ENCODE data around the gene COL28A1. TPM values are rescaled to one million over a fixed set of nuclear protein-coding genes. Genes with fewer than 3 reads are reported as not detected.

Gene COL28A1
- total RNA-seq, 1 experiment from 2014 or later, result 7.3 TPM

DNA sequence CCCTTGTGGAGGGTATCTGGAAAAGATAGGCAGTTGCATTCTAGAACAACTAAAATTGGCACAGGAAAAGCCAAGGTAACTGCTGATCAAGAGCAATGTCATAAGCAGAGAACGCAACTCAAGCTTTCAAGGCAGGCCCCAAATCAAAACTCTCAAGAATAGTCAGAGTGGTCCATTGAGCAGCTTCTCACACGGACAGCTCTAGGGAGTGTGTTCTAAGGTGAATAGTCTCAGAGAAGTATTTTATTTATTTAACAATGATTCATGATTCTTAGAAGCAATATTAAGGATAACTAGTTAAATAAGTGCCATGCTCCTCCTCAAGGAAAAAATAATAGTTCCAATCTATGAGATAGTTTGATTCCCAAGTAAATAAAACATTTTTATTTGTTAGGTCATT, 83.0 kb downstream of the COL28A1 start:
- no peaks in the 10 kb centered on the region for H3K27me3 ChIP-seq (replicated peaks; ENCODE audit: control insufficient read depth, insufficient read depth, low read length)
- H3K4me3 ChIP-seq (ENCODE audit: low read depth, low read length), result no peak overlapping the region
- intact Hi-C loops (cut with micrococcal nuclease; ENCODE audit: unreplicated experiment), result no loop called here
- Mint-ChIP-seq H3K27ac (ENCODE audit: unreplicated experiment) (no peak overlapping the region), H3K4me3 (ENCODE audit: unreplicated experiment) (no peak overlapping the region), H3K36me3 (ENCODE audit: insufficient read depth, unreplicated experiment) (no peaks in the 10 kb centered on the region), H3K4me1 (ENCODE audit: low read depth, unreplicated experiment) (no peaks in the 10 kb centered on the region), H3K27me3 (ENCODE audit: insufficient read depth, unreplicated experiment) (no peaks in the 10 kb centered on the region), H3K9me3 (ENCODE audit: unreplicated experiment) (peaks cover 24% of the 10 kb centered on the region)
- peaks cover 13% of the 10 kb centered on the region for H3K9me3 ChIP-seq
- CTCF ChIA-PET, result no interaction called here
- no TSS peak for BruUV-seq (replicated peaks)
- TF ChIP-seq, protein P1, sequence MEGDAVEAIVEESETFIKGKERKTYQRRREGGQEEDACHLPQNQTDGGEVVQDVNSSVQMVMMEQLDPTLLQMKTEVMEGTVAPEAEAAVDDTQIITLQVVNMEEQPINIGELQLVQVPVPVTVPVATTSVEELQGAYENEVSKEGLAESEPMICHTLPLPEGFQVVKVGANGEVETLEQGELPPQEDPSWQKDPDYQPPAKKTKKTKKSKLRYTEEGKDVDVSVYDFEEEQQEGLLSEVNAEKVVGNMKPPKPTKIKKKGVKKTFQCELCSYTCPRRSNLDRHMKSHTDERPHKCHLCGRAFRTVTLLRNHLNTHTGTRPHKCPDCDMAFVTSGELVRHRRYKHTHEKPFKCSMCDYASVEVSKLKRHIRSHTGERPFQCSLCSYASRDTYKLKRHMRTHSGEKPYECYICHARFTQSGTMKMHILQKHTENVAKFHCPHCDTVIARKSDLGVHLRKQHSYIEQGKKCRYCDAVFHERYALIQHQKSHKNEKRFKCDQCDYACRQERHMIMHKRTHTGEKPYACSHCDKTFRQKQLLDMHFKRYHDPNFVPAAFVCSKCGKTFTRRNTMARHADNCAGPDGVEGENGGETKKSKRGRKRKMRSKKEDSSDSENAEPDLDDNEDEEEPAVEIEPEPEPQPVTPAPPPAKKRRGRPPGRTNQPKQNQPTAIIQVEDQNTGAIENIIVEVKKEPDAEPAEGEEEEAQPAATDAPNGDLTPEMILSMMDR (IDR thresholded peaks at IDR 0.05; ENCODE audit: insufficient read depth in 1 of 2, low read depth in 1 of 2, low read length in 1 of 2, severe bottlenecking in 1 of 2, unreplicated experiment in 1 of 2), result no peak
- no peaks in the 10 kb centered on the region for H3K4me1 ChIP-seq
- POLR2A ChIA-PET, result no interaction called here
- H3K36me3 ChIP-seq (ENCODE audit: control insufficient read depth, insufficient read depth, low read length), result no peaks in the 10 kb centered on the region
- DNase-seq, result no peak

DNA sequence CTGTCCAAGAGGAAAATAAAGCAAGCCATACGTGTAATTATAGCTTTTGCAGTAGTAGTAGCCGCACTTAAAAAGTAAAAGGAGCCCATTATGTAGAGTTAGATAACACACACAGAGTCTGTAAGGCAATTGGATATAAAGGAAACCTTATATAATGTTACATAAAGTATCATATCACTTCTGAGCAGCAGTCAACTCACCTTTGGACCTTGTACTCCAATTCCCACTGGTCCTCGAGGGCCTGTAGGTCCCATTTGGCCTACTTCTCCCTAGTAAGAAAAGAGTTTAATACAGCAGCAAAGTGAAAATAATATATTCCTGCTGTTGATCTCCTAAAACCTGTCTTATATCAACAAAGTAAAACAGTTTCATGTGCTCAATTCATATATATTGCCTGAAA, 83.6 kb downstream of the COL28A1 start:
- H3K36me3 Mint-ChIP-seq (ENCODE audit: insufficient read depth, unreplicated experiment), result no peaks in the 10 kb centered on the region
- intact Hi-C loops (cut with micrococcal nuclease; ENCODE audit: unreplicated experiment), result no loop called here
- peaks cover 13% of the 10 kb centered on the region for H3K9me3 ChIP-seq
- no peaks in the 10 kb centered on the region for H3K4me1 ChIP-seq
- peaks cover 29% of the 10 kb centered on the region for H3K9me3 Mint-ChIP-seq (ENCODE audit: unreplicated experiment)
- BruUV-seq (replicated peaks), result no TSS peak
- ChIA-PET CTCF (no interaction called here), POLR2A (no interaction called here)
- H3K27ac Mint-ChIP-seq (ENCODE audit: unreplicated experiment), result no peak overlapping the region
- DNase-seq, result no peak
- no peaks in the 10 kb centered on the region for H3K4me1 Mint-ChIP-seq (ENCODE audit: low read depth, unreplicated experiment)
- no peaks in the 10 kb centered on the region for H3K36me3 ChIP-seq (ENCODE audit: control insufficient read depth, insufficient read depth, low read length)
- H3K4me3 ChIP-seq (ENCODE audit: low read depth, low read length), result no peak overlapping the region
- H3K27me3 Mint-ChIP-seq (ENCODE audit: insufficient read depth, unreplicated experiment), result no peaks in the 10 kb centered on the region
- TF ChIP-seq, protein P1 (IDR thresholded peaks at IDR 0.05; ENCODE audit: insufficient read depth in 1 of 2, low read depth in 1 of 2, low read length in 1 of 2, severe bottlenecking in 1 of 2, unreplicated experiment in 1 of 2), result no peak
- no peaks in the 10 kb centered on the region for H3K27me3 ChIP-seq (replicated peaks; ENCODE audit: control insufficient read depth, insufficient read depth, low read length)
- no peak overlapping the region for H3K4me3 Mint-ChIP-seq (ENCODE audit: unreplicated experiment)

DNA sequence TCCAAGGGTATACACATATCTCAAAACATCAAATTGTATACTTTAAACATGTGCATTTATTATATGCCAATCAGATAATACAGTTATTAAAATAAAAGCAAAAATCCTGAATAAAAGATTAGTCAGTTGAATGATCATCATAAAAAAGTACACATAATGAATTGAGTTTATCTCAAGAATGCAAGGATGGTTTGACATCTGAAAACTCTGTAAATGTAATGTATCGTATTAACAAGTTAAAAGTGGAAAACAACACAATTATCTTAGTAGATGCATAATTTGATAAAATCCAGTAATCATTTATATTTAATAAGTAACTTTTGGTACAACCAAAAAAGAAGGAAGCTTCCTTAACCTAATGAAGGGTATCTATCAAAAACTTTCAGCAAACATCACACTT, 86.6 kb downstream of the COL28A1 start:
- ChIA-PET POLR2A (no interaction called here), CTCF (no interaction called here)
- Mint-ChIP-seq H3K4me1 (ENCODE audit: low read depth, unreplicated experiment) (no peaks in the 10 kb centered on the region), H3K27me3 (ENCODE audit: insufficient read depth, unreplicated experiment) (no peaks in the 10 kb centered on the region), H3K9me3 (ENCODE audit: unreplicated experiment) (peaks cover 53% of the 10 kb centered on the region), H3K27ac (ENCODE audit: unreplicated experiment) (no peak overlapping the region), H3K4me3 (ENCODE audit: unreplicated experiment) (no peak overlapping the region), H3K36me3 (ENCODE audit: insufficient read depth, unreplicated experiment) (no peaks in the 10 kb centered on the region)
- TF ChIP-seq, protein P1 (IDR thresholded peaks at IDR 0.05; ENCODE audit: insufficient read depth in 1 of 2, low read depth in 1 of 2, low read length in 1 of 2, severe bottlenecking in 1 of 2, unreplicated experiment in 1 of 2), result no peak
- intact Hi-C loops (cut with micrococcal nuclease; ENCODE audit: unreplicated experiment), result no loop called here
- no peak overlapping the region for H3K4me3 ChIP-seq (ENCODE audit: low read depth, low read length)
- DNase-seq, result no peak
- peaks cover 22% of the 10 kb centered on the region for H3K9me3 ChIP-seq
- H3K4me1 ChIP-seq, result no peaks in the 10 kb centered on the region
- no peaks in the 10 kb centered on the region for H3K27me3 ChIP-seq (replicated peaks; ENCODE audit: control insufficient read depth, insufficient read depth, low read length)
- BruUV-seq (replicated peaks), result no TSS peak
- no peaks in the 10 kb centered on the region for H3K36me3 ChIP-seq (ENCODE audit: control insufficient read depth, insufficient read depth, low read length)
